ENCODE results near the gene JUP.

- TF ChIP-seq HDGF (IDR thresholded peaks at IDR 0.05; ENCODE audit: borderline replicate concordance) (no peak), TARDBP (IDR thresholded peaks at IDR 0.05) (no peak), FOXM1 (IDR thresholded peaks at IDR 0.05; ENCODE audit: borderline replicate concordance) (no peak)
Measured at GRCh38 chr17:41723801-41724475, 62.6 kb downstream of the JUP start.
